Measurements from ENCODE around the gene FCRL2.

FCRL2 gene

DNA sequence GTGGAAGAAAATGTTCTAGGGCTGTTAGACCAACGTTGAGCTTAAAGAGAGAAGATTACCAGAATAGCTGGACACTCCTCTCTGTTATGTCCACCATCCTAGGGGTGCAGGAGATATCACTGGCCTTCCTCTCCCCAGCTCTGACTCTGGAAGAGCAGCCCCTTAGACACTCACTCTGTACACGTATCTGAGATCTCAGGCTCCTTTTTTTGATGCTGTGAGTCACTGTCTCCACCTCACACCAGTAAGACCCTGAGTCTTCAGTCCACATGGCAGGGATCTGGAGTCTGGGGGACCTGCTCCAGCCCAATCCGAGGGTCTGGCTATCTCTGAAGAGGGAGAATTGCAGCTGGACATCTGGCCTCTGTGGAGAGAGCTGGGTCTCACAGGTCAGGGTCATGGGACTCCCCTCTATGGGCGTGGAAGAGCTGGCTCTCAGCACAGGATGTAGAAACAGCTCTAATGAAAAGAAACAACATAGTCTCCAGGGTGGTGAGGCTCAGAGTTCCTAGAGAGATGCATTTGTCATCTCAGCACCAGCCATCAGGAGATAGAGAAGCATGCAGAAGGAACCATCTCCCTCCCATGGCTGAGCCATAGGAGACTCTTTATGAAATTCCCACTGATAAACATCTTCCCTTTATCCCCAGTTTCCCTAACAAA lies 79.8 kb downstream of the FCRL2 start:
- TF ChIP-seq, protein P1, sequence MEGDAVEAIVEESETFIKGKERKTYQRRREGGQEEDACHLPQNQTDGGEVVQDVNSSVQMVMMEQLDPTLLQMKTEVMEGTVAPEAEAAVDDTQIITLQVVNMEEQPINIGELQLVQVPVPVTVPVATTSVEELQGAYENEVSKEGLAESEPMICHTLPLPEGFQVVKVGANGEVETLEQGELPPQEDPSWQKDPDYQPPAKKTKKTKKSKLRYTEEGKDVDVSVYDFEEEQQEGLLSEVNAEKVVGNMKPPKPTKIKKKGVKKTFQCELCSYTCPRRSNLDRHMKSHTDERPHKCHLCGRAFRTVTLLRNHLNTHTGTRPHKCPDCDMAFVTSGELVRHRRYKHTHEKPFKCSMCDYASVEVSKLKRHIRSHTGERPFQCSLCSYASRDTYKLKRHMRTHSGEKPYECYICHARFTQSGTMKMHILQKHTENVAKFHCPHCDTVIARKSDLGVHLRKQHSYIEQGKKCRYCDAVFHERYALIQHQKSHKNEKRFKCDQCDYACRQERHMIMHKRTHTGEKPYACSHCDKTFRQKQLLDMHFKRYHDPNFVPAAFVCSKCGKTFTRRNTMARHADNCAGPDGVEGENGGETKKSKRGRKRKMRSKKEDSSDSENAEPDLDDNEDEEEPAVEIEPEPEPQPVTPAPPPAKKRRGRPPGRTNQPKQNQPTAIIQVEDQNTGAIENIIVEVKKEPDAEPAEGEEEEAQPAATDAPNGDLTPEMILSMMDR (IDR thresholded peaks at IDR 0.05) = no peak
- H3K4me3 ChIP-seq = no peak overlapping the region
- no peak for DNase-seq (ENCODE audit: low spot score)
- no peak overlapping the region for H3K27ac ChIP-seq
